DLD1 (cell line): ENCODE results near the gene PITX1.

ENCODE experiments used
- in situ Hi-C: cut with HindIII; loops from 2 replicates; pipeline ENCODE4 v1.10.0; 2017; ENCODE audit warnings: low sequenced_read_pairs

The PITX1 gene

DNA sequence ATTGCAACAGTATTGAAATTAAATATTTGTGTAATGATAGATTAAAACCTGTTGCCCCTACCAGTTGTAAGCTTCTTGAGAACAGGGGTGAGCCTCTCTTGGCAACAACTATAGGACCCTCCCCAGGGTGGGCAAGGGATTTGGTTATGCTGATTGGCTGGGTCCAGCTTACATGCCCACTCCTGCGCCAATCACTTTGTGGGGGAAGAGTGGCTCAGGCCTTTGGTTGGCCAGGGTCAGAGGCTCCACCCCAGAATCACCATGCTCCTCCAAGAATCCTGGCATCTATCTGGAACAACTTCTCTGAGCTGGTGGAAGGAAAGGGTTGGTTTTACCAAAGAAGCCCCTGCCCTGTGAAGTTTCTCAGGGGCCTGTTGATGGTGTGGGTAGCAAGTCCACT lies 8.6 kb upstream of the PITX1 start:
- in situ Hi-C loops: loop anchor here (5.0 kb wide), 1 partner anchor 70 kb away; no protein-coding TSS in a partner anchor

- in situ Hi-C loops: loop anchor here (5.0 kb wide), 1 partner anchor 71 kb away; no protein-coding TSS in a partner anchor
Observed at GRCh38 chr5:135041726-135042125, 7.7 kb upstream of the PITX1 start.

DNA sequence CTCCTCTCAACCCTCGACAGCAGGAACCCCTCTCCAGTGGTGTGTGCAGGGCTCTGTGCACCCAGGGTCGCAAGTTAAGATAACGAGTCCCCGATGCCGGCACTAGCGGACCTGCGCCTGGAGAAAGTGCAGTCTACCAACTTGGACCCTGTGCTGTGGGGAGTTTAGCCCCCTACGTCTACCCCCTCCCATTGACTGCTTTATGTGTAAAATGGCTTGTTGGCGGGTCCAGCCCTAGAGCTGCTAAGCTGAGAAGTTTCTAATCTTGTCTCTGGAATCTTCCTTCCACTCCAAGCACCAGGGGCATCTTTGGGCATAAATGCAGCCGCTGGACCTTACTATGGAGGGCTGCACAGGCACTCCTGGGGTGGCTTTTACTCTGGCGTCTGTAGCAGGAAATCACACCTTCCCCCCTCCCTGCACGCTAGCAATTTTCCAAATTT lies 7.1 kb upstream of the PITX1 start:
- in situ Hi-C loops: loop anchor here (5.0 kb wide), 1 partner anchor 71 kb away; no protein-coding TSS in a partner anchor

GRCh38 chr5:135040333-135041144 lies 6.5 kb upstream of the PITX1 start:
- in situ Hi-C loops: loop anchor here (5.0 kb wide), 1 partner anchor 72 kb away; no protein-coding TSS in a partner anchor

DNA sequence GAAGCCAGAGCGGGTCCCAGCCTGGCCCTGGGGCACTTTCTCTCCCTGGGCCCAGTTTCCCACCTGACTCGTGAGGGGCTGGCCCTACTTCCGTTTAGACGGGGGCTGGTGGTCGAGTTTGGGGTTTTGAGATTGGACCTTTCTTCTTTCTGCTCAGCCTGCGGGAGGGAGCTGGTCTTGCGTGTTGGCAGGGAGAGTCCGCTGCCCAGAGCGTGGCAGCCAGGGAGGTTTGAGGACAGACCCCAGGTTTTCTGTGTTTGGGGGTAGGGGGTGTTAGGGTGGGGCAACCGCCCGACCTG lies 6.0 kb upstream of the PITX1 start:
- in situ Hi-C loops: loop anchor here (5.0 kb wide), 1 partner anchor 72 kb away; no protein-coding TSS in a partner anchor

DNA sequence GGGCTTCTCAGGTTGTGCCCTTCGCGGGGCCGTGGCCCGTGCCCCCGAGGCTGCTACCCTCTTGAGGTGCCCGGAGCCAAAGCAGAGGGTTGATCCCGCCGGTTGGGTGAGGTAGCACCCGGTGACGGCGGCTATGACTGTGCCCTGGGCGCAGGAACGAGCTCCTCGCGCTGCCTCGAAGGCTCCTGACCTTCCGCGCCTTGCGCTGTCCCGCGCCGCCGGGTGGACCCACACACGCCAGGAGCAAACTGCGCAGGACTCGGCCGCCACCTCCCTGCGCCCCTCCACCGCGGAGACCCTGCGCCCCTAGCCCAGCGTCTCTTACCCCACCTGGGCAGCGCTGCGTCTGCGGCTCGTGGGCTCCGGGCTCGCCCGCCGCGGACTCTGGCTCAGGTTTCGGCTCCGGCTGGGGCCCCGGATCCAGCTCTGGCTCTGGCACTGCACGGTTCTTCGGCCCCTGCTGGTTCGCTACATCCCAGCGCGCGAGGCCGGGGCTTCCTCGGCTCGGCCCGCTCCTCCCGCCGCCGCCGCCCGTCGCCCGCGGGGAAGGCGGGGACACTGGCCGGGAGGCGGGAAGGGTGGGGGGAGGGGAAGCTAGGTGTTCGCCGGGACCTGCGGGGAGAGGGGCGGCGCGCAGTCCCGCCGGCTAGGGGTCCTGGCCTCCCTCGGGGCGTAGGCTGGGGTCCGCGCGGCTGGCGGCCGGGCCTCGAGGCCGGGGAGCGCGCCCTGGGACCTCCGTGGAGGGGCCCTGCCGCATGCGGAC lies 5.4 kb upstream of the PITX1 start:
- in situ Hi-C loops: loop anchor here (5.0 kb wide), 1 partner anchor 73 kb away; no protein-coding TSS in a partner anchor

GRCh38 chr5:135038813-135039270 lies 4.8 kb upstream of the PITX1 start:
- in situ Hi-C loops: no loop called here

- in situ Hi-C loops: no loop called here
Observed at GRCh38 chr5:135038205-135038812, 4.3 kb upstream of the PITX1 start.

- in situ Hi-C loops: no loop called here
Observed at GRCh38 chr5:135037519-135038204, 3.6 kb upstream of the PITX1 start.

- in situ Hi-C loops: no loop called here
Observed at GRCh38 chr5:135036405-135036804, 2.4 kb upstream of the PITX1 start.

GRCh38 chr5:135035678-135036030 lies 1.6 kb upstream of the PITX1 start:
- in situ Hi-C loops: no loop called here

GRCh38 chr5:135034963-135035677 lies 1.1 kb upstream of the PITX1 start:
- in situ Hi-C loops: no loop called here

DNA sequence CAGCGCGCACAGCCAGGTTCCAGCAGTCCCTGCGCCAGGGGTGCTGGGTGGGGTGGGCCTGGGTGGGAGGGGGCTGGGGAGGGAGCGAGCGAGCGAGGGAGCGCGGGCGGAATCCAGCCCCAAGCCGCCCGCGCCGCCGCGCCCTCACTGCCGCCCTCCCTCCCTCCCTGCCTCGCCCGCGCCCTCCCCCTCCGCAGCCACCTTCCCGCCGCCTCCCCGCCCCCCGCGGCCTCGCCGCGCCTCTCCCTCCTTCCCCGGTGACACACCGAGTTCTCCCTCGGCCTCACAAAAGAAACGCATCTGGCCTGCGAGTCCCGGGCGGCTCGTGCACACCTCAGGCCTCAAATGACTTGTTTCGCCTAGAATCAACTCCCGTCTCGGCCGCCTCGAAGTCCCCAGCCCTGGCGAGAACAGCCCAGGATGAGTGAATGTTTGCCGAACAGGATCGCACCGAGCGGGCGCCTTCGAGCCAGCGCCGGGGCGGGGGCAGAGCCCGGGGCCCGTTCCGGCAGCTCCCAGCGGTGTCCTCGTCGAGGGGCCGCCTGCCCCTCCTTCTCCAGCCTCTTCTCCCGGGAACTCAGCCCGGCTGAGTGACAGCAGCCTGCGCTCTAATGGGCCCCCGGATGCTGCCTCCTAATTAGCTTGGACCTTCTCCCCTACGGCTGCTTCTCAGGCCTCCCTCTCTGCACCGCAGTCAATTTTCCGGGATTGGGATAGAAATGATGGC lies 371 bp upstream of the PITX1 start:
- in situ Hi-C loops: no loop called here

- in situ Hi-C loops: no loop called here
Observed at GRCh38 chr5:135032999-135033861, 798 bp downstream of the PITX1 start.

DNA sequence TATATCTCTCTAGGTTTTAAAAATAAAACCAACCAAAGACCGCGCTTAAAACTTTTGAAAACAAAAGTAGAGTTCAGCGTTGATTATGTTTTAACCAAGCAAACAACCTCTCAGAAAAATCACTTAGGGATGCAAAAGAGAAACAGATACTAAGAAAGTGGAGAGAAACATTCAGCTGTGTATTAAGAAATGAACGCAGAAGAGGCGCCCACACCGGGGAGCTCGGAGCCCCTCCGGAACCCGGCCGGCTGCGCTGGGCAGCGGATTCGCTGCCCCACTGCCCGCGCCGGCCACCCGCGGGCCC lies 1.4 kb downstream of the PITX1 start:
- in situ Hi-C loops: no loop called here

DNA sequence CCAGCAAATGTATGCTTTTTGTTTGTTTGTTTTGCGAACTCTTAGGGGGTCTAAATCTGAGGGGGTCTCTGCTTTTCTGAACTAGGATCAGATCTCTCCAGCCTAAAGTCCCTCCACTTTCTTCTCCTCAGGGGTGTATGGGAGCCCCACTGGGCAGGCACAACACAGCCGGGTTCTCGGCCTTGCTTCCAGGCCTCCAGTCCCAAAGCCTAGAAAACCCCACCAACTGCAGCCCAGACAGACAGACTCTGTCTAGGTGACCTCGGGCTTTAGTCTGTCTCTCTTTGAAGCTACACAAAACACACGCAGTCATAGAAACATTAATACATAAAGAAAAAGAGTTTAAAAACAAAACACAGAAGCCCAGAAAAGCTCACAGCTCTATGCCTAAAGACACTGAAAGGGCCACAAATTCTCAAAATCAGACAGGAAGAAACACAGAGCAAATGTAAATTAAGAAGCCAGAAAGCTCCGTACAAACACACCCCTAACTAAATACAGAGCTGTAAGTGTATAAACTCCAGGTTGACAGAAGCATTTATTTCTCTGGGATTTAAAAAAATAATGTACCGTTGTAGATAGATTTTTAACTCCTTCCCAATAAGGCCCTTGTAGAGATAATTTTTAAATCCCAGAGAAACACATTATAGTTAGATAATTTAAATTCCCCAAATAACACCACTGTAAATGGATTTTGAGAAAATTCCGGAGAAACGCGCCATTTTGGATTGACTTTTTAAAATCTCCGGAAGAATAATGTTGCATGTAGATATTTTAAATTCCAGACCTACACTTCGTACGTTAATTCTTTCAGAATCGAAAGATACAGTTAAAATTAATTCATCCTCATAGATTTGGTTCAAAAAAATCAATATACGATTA lies 2.0 kb downstream of the PITX1 start:
- in situ Hi-C loops: no loop called here

GRCh38 chr5:135030956-135031812 lies 2.8 kb downstream of the PITX1 start:
- in situ Hi-C loops: no loop called here
